AG09309 (cell line): ENCODE data around the gene HSBP1L1.

ENCODE experiments used
- DNase-seq: peaks from one replicate; pipeline ENCODE4 v3.0.0-alpha.2; 2010; ENCODE audit warnings: low read depth
- H3K4me3 ChIP-seq: 2 replicates; pipeline ENCODE4 v1.5.1; 2011; ENCODE audit warnings: mild to moderate bottlenecking, low read depth, low read length, moderate library complexity; ENCODE audit not compliant: control insufficient read depth
- CTCF ChIP-seq: IDR thresholded peaks from 2 replicates; pipeline ENCODE4 v1.5.1; 2011; ENCODE audit warnings: mild to moderate bottlenecking, low read depth, low read length, inconsistent platforms; ENCODE audit not compliant: insufficient read depth, control insufficient read depth; ENCODE audit errors: missing control alignments

The HSBP1L1 gene

GRCh38 chr18:79960921-79961526, 3.4 kb upstream of the HSBP1L1 start:
- DNase-seq: no peak
- no peak overlapping the region for H3K4me3 ChIP-seq
- TF ChIP-seq CTCF: no peak

DNA sequence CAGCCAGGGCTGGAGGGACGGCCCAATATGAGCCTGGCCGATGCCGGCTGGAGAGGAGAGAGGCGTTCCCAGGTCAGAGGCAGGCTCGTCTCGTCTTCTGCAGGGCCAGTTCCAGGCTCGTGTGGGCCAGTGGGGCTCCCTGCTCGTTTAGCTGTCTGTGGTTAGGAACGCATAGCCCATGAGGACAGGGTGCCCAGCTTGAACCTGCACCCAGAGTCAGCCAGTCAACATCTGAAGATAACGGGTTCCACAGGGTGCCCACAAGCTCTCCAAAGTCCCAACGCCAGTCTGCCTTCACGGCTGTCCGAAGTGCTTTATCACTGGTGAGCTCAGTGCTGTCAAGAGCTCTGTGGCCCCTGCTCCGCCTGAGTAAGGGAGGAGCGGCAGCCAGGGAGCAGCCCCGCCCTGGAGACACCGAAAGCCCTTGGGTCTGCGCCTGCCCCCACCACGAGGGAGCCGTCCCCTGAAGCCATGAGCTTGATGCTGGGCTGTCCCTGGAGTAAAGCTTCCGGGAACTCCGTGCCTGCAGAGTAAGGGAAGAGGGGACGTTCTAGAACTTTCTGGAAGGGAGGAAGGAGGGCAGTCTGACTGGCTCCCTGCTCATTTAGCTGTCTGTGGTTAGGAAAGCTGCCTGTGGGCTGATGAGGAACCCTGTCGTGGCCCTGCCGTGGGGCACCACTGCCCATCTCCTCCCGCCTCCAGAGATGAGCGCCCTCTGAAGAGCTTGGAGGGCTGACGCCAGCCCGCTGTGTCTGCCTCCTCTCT, 2.7 kb upstream of the HSBP1L1 start:
- H3K4me3 ChIP-seq: no peak overlapping the region
- no peak for DNase-seq

DNA sequence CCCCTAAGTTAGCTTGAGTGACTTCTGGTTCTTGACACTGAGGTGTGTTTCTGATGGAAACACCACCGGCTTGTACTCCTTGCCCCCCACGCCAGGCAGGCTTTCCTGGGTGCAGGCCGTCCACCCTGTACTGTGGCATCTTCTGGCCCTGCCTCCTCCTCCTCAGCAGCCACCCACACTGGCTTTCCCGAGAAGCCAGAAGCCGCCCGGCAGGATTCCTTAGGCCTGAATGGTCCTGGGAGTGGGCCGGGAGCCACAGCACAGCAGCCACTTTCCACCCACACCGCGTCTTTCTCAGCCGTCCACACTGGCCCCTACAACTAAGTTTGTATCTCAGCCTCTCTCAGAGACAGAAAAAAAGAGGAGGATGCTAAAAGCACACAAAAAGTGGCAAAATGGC, 2.1 kb upstream of the HSBP1L1 start:
- TF ChIP-seq CTCF: no peak
- DNase-seq: no peak
- H3K4me3 ChIP-seq: no peak overlapping the region

More for the DNA sequence above, 2.7 kb upstream of the HSBP1L1 start:
- TF ChIP-seq CTCF: no peak

- DNase-seq: no peak
These were observed 1.4 kb upstream of the HSBP1L1 start for GRCh38 chr18:79962835-79963657.

GRCh38 chr18:79963658-79964329, 649 bp upstream of the HSBP1L1 start:
- peak overlapping the region; percentile 80 for H3K4me3 ChIP-seq
- no peak for DNase-seq
- no peak for TF ChIP-seq CTCF

More at GRCh38 chr18:79962835-79963657, 1.4 kb upstream of the HSBP1L1 start:
- no peak for TF ChIP-seq CTCF
- H3K4me3 ChIP-seq: no peak overlapping the region
